Measurements from ENCODE around the gene RAI1.

RAI1 gene

DNA sequence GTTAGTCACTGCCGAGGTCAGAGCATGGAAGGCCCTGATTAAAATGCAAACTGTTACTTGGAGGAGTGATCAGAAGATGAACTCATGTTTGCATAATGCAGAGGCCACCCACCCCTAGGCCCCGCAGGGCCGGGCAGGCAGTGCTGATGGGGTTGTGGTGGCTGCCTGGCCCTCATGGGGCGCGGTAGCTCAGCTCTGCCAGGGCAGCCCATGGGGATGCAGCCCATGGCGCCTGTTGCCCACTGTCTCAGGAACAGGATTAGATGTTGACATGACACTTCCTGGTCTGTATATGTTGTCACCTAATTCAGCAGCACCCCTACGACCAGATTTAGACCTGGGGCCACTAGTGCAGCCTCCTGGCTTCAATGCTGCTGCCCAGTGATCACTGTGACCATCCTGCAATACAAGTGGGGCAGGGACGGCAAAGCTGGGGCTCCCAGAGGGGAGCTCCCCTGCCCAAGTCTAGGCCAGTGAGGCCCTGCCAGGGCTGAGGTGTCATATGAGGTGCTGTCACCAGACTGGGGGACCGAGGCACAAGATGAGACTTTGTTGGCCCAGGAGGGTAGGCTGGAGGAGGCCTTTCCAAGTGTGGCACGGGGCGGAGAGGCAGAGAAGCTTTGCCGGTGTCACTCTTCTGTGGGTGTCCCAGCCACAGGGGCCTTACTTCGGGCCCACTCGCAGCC lies 49.1 kb downstream of the RAI1 start:
- DNase-seq (ENCODE audit: low read depth, low spot score): no peak

- no peak for DNase-seq (ENCODE audit: low read depth, low spot score)
These were observed 51.2 kb downstream of the RAI1 start for GRCh38 chr17:17732444-17732843.

- DNase-seq (ENCODE audit: low read depth, low spot score): no peak
These were observed 51.8 kb downstream of the RAI1 start for GRCh38 chr17:17732892-17733670.

GRCh38 chr17:17736205-17737183 lies 55.2 kb downstream of the RAI1 start:
- DNase-seq (ENCODE audit: low read depth, low spot score): no peak

DNA sequence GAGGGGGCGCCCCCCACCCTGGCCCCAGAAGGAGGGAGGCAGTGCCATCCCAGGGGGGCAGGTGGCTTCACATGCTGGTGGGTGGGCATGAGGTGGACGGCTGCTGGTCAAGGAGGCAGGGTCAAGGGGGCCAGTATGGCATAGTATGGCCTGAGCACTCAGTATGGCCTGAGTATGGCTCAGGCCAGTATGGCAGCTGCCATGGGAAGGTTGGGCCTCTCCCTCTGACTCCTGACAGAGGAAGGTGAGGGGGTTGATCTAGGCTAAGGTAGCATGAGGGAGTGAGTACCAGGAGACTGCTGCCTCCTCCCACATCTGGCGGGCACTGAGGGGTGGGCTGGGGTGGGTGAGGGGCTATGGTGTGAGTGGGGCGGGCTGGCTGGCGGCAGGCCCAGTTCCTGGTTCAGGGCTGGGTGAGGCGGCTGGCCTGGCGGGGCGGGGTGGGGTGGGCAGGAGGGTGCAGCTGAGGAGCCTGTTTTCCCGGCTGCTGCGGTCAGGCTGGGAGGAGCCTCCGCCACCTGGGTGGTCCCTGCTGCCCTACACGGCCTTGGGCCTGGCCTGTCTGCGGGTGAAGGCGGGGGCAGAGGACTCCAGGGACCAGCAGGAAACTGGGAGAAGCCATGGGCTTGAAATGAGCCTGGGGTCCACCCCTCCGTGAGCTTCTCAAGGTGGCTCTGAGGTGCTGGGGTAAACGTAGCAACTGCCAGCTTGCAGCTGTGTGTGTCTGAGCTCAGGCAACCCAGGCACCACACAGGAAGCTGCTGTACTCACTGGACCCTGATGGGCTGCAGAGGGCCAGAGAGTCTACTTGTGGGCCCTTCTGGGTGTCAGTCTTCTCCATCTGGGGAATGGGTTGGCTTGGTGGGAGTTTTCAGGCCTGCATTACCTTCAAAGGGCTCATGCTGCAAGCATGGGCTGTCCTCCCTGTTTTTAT lies 57.0 kb downstream of the RAI1 start:
- no peak for DNase-seq (ENCODE audit: low read depth, low spot score)

DNA sequence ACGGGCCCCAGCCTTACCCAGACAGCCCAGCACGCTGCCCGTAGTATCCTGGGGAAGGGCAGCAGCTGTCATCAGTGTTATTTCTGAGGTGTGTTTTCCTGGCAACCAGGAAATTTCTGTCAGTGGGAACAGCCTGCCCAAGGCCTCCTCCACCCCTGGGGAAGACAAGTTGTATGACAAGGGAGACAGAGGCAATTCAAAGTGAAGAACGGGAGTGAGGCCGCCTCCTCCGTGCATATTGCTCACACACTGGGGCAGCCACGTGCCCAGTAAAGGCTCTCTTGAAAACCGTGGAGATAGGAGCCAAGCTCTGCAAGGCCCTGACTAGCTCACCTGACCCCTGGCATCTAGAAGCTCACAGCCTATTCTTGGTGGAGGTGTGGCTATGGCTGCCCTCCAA lies 57.6 kb downstream of the RAI1 start:
- no peak for DNase-seq (ENCODE audit: low read depth, low spot score)

- no peak for DNase-seq (ENCODE audit: low read depth, low spot score)
These were observed 58.3 kb downstream of the RAI1 start for GRCh38 chr17:17739388-17740066.

GRCh38 chr17:17740615-17741348 lies 59.5 kb downstream of the RAI1 start:
- no peak for DNase-seq (ENCODE audit: low read depth, low spot score)

DNA sequence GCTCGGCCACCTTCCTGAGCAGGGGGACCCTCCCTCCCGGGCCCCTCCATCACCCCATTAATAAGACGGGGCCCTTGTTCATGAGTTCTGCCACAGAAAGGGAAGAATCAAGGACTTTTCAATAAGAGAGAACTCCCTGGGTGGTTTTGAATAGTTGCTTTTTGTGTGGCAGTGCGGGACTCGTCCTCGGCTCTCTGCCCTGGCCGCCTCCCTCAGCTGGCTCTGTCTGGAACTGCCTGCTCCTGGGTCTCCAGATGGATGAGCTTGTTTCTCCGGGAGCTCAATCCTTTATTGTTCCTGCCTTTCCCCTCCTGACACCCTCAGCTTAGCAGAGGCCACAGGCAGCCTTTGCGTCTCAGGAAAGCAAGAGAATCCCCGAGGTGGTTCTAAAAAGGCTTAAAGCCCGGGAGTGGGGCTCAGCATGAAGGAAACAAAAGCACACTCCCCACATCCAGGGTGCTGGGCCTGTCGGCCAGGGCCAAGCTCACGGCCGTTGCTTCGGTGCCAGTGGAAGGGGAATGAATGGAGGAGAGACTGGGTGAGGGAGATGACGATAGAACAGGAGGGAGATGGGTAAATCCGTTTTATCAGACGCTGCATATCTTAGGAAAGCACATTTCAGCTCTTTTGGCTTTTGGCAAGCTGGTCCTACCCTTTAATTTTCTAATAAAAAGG lies 60.2 kb downstream of the RAI1 start:
- no peak for DNase-seq (ENCODE audit: low read depth, low spot score)

DNA sequence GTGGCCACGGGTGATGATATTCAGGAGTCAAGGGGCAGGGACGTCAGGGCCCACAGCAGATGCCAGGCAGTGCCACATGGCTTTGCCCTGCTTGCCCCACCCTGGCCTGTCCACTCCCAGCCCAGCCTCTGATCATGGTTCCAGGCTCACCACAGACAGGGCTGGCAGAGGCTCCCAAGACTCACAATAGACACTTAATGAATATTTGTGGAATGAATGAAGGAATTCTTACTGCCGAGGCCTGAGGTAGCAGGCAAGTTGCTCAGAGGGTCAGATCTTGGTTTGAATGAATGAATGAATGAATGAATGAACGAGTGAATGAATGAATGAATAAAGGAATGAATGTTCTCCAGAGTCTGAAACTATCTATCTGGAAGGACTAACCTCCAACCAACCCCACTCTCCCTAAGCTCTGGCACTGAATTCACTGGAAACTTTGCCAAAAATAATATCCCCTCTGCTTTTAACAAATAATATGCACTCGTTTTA lies 60.9 kb downstream of the RAI1 start:
- DNase-seq (ENCODE audit: low read depth, low spot score): no peak

- no peak for DNase-seq (ENCODE audit: low read depth, low spot score)
These were observed 61.6 kb downstream of the RAI1 start for GRCh38 chr17:17742688-17743390.

- no peak for DNase-seq (ENCODE audit: low read depth, low spot score)
These were observed 62.3 kb downstream of the RAI1 start for GRCh38 chr17:17743391-17744112.

GRCh38 chr17:17744116-17744515 lies 62.9 kb downstream of the RAI1 start:
- DNase-seq (ENCODE audit: low read depth, low spot score): no peak

DNA sequence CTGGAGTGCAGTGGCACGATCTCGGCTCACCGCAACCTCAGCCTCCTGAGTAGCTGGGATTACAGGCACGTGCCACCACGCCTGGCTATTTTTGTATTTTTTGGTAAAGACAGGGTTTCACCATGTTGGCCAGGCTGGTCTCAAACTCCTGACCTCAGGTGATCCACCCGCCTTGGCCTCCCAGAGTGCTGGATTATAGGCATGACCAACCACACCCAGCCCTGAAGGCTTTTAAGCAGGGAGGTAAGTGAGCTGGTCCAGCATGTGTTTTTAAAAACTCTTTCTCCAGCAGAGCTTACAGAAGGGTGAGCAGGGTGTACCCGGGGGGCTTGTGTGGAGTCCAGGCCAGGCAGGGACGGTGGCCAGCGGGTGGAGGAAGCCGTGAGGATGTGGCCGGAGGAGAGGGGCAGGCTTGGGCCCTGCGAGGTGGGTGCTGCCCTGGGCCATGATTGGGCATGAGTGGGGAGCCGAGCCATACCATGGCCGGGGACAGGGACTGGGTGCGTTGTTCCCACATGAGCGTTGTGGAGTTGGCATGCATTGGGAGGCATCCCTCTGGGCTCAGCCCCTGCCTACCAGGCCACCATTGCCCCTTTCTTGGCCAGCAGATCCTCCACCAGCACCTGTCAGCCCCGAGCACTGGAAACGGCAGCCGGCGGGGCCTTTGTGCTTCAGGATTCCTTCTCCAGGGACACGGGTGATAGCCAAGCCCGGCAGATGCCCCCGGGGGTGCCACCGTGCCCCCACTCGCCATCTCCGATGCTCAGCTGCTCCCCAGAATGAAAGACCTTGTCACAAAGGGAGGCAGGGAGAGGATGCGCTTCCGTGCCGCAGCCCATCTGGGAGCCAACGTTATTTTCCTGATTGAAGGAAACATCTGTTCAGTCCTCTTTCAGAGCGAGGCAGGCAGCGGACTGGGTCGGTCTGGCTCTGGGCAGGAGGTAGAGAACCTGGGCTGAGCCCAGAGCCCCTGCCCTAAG lies 64.5 kb downstream of the RAI1 start:
- DNase-seq (ENCODE audit: low read depth, low spot score): no peak

- no peak for DNase-seq (ENCODE audit: low read depth, low spot score)
These were observed 66.9 kb downstream of the RAI1 start for GRCh38 chr17:17748179-17748578.

- DNase-seq (ENCODE audit: low read depth, low spot score): no peak
These were observed 67.3 kb downstream of the RAI1 start for GRCh38 chr17:17748604-17749003.

Data from activated naive CD8-positive, alpha-beta T cell treated with anti-CD3 and anti-CD28 coated beads, Interleukin-2, amount 50 U/mL, for 16 hours (primary cell).